Transverse colon (tissue), 4 donors: ENCODE results near the gene SEC14L1. TPM values are rescaled to one million over a fixed set of nuclear protein-coding genes. Genes with fewer than 3 reads are reported as not detected.
"Not testable (repeated sequence)": the region's sequence is repeated elsewhere in the genome, so short reads cannot be mapped to it uniquely, and the experiment has no call there.

Source experiments
- DNase-seq: peaks from one replicate; pipeline ENCODE4 v3.0.0-alpha.2; 2019
- H3K27ac ChIP-seq, 4 donors: fragments of 200-600 bp; sonication (generic); 2 replicates each; pipeline ENCODE4 v1.5.1; 2016 to 2018; ENCODE audit warnings: inconsistent platforms in 4 of 4
- H3K27me3 ChIP-seq: fragments of 200-600 bp; sonication (generic); 2 replicates; pipeline ENCODE4 v1.5.1; 2017; ENCODE audit warnings: inconsistent platforms
- H3K36me3 ChIP-seq, 4 donors: fragments of 200-600 bp; sonication (generic); 2 replicates each; pipeline ENCODE4 v1.5.1; 2017 to 2019; ENCODE audit warnings: inconsistent platforms in 4 of 4
- H3K4me1 ChIP-seq, 4 donors: fragments of 200-600 bp; sonication (generic); 2 replicates each; pipeline ENCODE4 v1.5.1; 2017 to 2020; ENCODE audit warnings: inconsistent platforms in 4 of 4
- H3K4me3 ChIP-seq, 4 donors: fragments of 200-600 bp; sonication (generic); 1 replicate in 1 of 4; 2 replicates in 3 of 4; pipeline versions ENCODE4 v1.5.1 to v1.6.1; 2017 to 2019; ENCODE audit warnings: inconsistent platforms in 4 of 4
- H3K9me3 ChIP-seq, 2 donors: fragments of 200-600 bp; sonication (generic); 2 replicates each; pipeline ENCODE4 v1.5.1; 2017 to 2019; ENCODE audit warnings: inconsistent platforms in 2 of 2
- CTCF ChIP-seq, 5 experiments: fragments of 200-600 bp in 3 of 5; fragments of 450-650 bp in 2 of 5; sonication (generic) in 3 of 5; IDR thresholded peaks; 1 replicate in 2 of 5; 2 replicates in 3 of 5; pipeline ENCODE4 v1.5.1; 2016 to 2017; ENCODE audit warnings: antibody characterized with exemption in 5 of 5, inconsistent platforms in 3 of 5, mild to moderate bottlenecking in 2 of 5, moderate library complexity in 1 of 5
- EP300 ChIP-seq: sonication (generic); formaldehyde crosslinking; IDR thresholded peaks from one replicate; pipeline ENCODE4 v1.6.1; 2017; ENCODE audit warnings: antibody characterized with exemption, low read depth
- POLR2A ChIP-seq: fragments of 450-650 bp; IDR thresholded peaks from one replicate; pipeline ENCODE4 v1.6.1; 2016; ENCODE audit warnings: antibody characterized with exemption, mild to moderate bottlenecking, moderate library complexity
- POLR2AphosphoS5 ChIP-seq, 3 donors: sonication (generic); formaldehyde crosslinking; IDR thresholded peaks; one replicate each; pipeline ENCODE4 v1.6.1; 2016; ENCODE audit warnings: antibody characterized with exemption in 3 of 3
- WGBS, 2 donors: methylation state at CpG; one replicate each; pipeline ENCODE4 v1.1.5; 2018; ENCODE audit warnings: low coverage in 1 of 2; 5-methylcytosine and 5-hydroxymethylcytosine counted together
- in situ Hi-C, 4 donors: fragments of 200-750 bp; cut with MboI; loops; one replicate each; pipeline versions ENCODE4 v1.15.0 to v1.15.1; 2017; ENCODE audit warnings: low sequenced_read_pairs in 3 of 4, low pct_ligation_motif_present in 1 of 4, low pct_unique_long_range_greater_than_20kb in 1 of 4
- intact Hi-C: fragments of 100-400 bp; cut with DNase I; formaldehyde crosslinking; loops from one replicate; pipeline ENCODE4 v1.15.1; 2023; ENCODE audit warnings: low total_unique reads
- total RNA-seq, 4 donors: library from RNA; depleted of rRNA; stranded (reverse); fragments of >200 nt; gene quantifications; one replicate each; pipeline ENCODE4 v1.1.0, GENCODE V29; 2016

The SEC14L1 gene
- total RNA-seq, 4 donors from 2014 or later, result 16.8 to 34.6 (median 23.8) TPM

GRCh38 chr17:77136420-77136767 lies 4.4 kb upstream of the SEC14L1 start:
- Histone ChIP-seq H3K9me3 (no peaks in the 10 kb centered on the region), H3K27ac (no peak overlapping the region), H3K27me3 (no peaks in the 10 kb centered on the region), H3K4me3 (no peak overlapping the region), H3K36me3 (no peaks in the 10 kb centered on the region), H3K4me1 (peaks cover 0 to 17% (median 5%) of the 10 kb centered on the region in 4 donors)
- WGBS, 2 donors, result 75 to 85% methylated on average over 7 to 8 of the region's 8 CpGs
- no peak for TF ChIP-seq POLR2A
- TF ChIP-seq POLR2AphosphoS5 (IDR thresholded peaks at IDR 0.05), result no peak
- TF ChIP-seq EP300, result no peak
- TF ChIP-seq CTCF (IDR thresholded peaks at IDR 0.05), result no peak
- intact Hi-C loops (no loop called here), in situ Hi-C loops (no loop called here)
- DNase-seq, result no peak

GRCh38 chr17:77137111-77137510 lies 3.7 kb upstream of the SEC14L1 start:
- Histone ChIP-seq H3K27me3 (no peaks in the 10 kb centered on the region), H3K4me1 (peaks cover 0 to 23% (median 6%) of the 10 kb centered on the region in 4 donors), H3K27ac (no peak overlapping the region), H3K4me3 (no peak overlapping the region), H3K9me3 (no peaks in the 10 kb centered on the region), H3K36me3 (no peaks in the 10 kb centered on the region)
- TF ChIP-seq EP300 (no peak), POLR2A (no peak), POLR2AphosphoS5 (IDR thresholded peaks at IDR 0.05) (no peak), CTCF (IDR thresholded peaks at IDR 0.05) (no peak)
- no peak for DNase-seq
- 92 to 100% methylated on average over 2 to 3 of the region's 3 CpGs for WGBS, 2 donors
- intact Hi-C loops (no loop called here), in situ Hi-C loops (no loop called here)

- H3K27me3 ChIP-seq, H3K36me3 ChIP-seq, in situ Hi-C loops, H3K9me3 ChIP-seq, H3K4me3 ChIP-seq, H3K27ac ChIP-seq, intact Hi-C loops: not testable (repeated sequence)
- DNase-seq, result peak; percentile 34
- 59% methylated on average over 3 of the region's 3 CpGs; no CpG with 5 or more reads in 1 of the 2 donors for WGBS, 2 donors
- peaks cover 0 to 28% (median 6%) of the 10 kb centered on the region in 4 donors for H3K4me1 ChIP-seq
Measured at GRCh38 chr17:77137886-77138285, 2.9 kb upstream of the SEC14L1 start.

- WGBS, 2 donors, result 1% methylated on average over 44 of the region's 67 CpGs; no CpG with 5 or more reads in 1 of the 2 donors
Measured at GRCh38 chr17:77140166-77140877, 447 bp upstream of the SEC14L1 start.

More at GRCh38 chr17:77140166-77140877, 447 bp upstream of the SEC14L1 start:
- Histone ChIP-seq H3K4me3 (peak overlapping the region; percentile 75 to 99 (median 90)), H3K27ac (peak overlapping the region; percentile 94 to 99 (median 95)), H3K9me3 (no peaks in the 10 kb centered on the region), H3K27me3 (no peaks in the 10 kb centered on the region), H3K36me3 (no peaks in the 10 kb centered on the region), H3K4me1 (peaks cover 2 to 32% (median 8%) of the 10 kb centered on the region in 4 donors)
- intact Hi-C loops, result loop anchor here (5.0 kb wide), 2 partner anchors 48 to 597 kb away; no protein-coding TSS in a partner anchor
- in situ Hi-C loops, result no loop called here
- DNase-seq, result peak; percentile 100
- TF ChIP-seq POLR2AphosphoS5 (IDR thresholded peaks at IDR 0.05) (peak; percentile 91 to 97 (median 94)), POLR2A (peak; percentile 96), EP300 (no peak), CTCF (IDR thresholded peaks at IDR 0.05) (peak in 1 of 5 experiments; percentile 50)
